ENCODE measurements around the gene CD248.

Gene CD248

DNA sequence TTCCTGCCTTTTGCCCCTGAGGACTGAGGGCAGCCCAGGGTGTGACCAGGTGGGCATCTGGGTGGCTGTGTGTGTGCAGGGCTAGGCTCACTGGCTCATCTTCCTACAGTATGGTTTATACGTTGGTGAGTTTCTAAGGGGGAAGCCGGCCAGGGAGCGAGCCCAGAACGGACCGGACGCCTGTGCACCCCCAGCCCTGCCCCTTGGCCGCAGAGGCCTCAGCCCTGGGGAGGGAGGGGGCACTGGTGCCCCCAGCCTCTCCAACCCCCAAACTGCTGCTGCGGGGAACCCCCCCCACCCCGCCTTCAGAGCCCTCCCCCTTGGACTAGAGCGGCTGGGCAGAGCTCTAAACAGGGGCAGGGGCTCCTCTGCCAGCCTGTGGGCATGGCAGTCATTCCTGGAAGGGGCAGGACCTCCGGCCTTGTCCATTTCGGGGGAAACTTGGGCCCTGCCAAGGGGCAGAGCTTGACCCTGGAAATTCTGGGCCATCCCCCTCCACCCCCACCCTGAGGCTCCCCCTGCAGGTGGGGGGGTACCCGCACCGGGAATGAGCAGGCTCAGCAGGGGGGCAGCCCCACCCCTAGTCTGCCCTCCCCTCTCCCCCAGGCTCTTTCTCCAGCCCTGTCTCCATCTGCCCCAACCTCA lies 33.3 kb downstream of the CD248 start:
- TF ChIP-seq, protein P1, sequence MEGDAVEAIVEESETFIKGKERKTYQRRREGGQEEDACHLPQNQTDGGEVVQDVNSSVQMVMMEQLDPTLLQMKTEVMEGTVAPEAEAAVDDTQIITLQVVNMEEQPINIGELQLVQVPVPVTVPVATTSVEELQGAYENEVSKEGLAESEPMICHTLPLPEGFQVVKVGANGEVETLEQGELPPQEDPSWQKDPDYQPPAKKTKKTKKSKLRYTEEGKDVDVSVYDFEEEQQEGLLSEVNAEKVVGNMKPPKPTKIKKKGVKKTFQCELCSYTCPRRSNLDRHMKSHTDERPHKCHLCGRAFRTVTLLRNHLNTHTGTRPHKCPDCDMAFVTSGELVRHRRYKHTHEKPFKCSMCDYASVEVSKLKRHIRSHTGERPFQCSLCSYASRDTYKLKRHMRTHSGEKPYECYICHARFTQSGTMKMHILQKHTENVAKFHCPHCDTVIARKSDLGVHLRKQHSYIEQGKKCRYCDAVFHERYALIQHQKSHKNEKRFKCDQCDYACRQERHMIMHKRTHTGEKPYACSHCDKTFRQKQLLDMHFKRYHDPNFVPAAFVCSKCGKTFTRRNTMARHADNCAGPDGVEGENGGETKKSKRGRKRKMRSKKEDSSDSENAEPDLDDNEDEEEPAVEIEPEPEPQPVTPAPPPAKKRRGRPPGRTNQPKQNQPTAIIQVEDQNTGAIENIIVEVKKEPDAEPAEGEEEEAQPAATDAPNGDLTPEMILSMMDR (conservative IDR thresholded peaks at IDR 0.05; ENCODE audit: low read depth, low read length) = no peak
- DNase-seq (ENCODE audit: low read depth) = no peak
- no peak overlapping the region for H3K4me3 ChIP-seq (ENCODE audit: low read depth, low read length)

DNA sequence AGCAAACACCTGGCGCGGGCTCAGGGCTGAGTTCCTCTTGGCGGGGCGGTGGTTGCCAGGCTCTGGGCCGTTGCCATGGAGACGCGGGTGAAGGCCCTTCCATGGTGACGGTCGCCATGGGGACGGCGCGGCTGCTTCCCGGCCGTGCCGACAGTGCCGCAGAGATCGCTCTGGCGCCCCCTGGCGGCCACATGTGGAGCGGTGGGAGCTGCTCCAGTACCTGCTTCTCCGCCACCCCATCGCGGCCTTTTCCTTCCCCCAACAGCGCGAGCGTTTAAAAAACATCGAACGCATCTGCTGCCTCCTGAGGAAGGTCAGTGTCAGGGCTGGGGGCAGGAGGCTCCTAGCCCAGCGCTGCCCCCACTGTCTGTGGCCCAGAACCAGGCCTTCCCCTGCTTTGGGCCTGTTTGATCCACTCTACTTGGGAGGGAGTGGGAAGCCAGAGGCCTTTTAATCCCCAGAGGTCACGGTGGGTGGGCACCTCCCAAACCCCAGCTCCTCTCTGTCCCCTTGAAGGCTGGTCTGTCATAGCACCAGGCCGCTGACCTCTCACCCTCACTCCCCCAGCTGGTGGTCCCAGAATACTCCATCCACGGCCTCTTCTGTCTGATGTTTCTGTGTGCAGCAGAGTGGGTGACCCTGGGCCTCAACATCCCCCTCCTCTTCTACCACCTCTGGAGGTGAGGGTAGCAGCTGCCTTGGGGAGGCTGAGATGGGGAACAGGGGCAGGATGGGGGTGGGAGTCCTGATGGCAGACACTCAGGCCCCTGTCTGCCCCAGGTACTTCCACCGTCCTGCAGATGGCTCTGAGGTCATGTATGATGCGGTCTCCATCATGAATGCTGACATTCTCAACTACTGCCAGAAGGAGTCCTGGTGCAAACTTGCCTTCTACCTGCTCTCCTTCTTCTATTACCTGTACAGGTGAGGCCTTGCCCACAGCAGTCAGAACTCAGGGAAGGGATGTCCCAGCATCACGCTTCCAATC lies 34.1 kb downstream of the CD248 start:
- peak; percentile 97 for DNase-seq (ENCODE audit: low read depth)
- TF ChIP-seq, protein P1 (conservative IDR thresholded peaks at IDR 0.05; ENCODE audit: low read depth, low read length) = peak; percentile 90
- H3K4me3 ChIP-seq (ENCODE audit: low read depth, low read length) = no peak overlapping the region

DNA sequence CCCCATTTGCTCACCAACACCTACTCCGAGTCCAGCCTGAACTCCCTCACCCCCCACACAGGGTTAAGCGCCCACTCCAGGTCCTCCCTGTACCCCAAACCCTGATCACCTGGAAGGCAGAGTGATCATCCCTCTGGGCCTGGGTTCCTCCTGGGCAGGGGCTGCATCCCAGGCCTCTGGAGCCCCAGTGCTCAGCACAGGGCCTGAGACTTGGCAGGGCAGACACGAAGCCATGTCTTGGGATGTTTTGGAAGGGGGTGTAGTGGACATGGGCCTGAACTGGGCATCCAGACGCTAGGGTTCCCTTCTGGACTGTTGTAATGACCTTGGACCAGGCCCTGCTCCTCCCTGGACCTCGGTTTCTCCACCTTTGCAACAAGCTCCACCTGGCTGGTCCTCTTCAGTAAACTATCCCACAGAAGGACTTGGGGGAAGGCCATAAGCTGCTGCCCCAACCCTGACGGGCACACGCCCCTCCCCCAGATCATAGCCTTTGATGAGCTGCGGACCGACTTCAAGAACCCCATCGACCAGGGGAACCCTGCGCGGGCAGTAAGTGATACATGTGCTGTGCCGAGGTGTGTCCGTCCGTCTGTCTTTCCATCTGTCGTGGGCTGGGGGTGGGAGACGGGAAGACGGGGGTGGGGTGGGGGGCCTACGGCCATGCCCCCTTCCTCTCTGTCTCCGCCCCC lies 34.9 kb downstream of the CD248 start:
- TF ChIP-seq, protein P1 (conservative IDR thresholded peaks at IDR 0.05; ENCODE audit: low read depth, low read length) = no peak
- H3K4me3 ChIP-seq (ENCODE audit: low read depth, low read length) = no peak overlapping the region
- no peak for DNase-seq (ENCODE audit: low read depth)

DNA sequence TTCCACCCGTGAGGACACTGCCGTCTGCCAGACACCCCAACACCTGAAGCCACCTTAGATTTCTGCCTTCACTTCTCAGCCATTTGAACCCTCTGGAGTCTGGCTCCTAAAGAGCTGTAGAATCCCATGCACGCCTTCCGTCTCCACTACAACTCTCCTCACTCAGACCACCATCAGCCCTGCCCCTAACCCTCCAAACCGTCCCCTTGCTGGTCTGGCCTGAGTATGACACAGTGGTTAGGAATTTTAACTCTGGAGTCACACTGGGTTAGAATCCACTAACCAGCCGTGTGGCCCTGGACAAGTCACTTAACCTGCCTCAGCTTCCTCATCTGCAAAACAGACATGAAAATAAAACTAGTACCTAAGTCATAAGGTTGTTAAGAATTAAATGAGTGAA lies 35.8 kb downstream of the CD248 start:
- TF ChIP-seq, protein P1 (conservative IDR thresholded peaks at IDR 0.05; ENCODE audit: low read depth, low read length) = no peak
- no peak overlapping the region for H3K4me3 ChIP-seq (ENCODE audit: low read depth, low read length)
- DNase-seq (ENCODE audit: low read depth) = no peak

DNA sequence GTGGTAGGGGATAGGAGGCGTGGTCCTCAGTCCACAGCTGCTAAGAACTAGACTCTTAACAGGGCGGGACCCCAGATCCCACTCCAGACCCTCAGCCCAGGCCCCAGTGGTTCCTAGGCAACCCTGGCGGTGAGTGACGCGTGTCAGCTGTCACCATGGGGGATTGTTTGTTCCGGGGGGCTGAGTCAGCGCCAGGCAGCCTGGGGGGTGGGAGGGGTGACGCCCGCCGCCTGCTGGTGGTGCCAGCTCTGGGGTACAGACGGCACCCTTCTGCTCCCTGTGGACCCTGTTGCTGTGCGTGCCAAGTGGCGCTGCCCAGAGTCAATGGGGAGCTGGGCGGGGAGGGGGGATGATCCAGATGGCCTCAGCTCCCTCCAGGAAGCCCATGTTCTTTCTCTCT lies 36.4 kb downstream of the CD248 start:
- H3K4me3 ChIP-seq (ENCODE audit: low read depth, low read length) = no peak overlapping the region
- DNase-seq (ENCODE audit: low read depth) = no peak
- TF ChIP-seq, protein P1 (conservative IDR thresholded peaks at IDR 0.05; ENCODE audit: low read depth, low read length) = no peak

DNA sequence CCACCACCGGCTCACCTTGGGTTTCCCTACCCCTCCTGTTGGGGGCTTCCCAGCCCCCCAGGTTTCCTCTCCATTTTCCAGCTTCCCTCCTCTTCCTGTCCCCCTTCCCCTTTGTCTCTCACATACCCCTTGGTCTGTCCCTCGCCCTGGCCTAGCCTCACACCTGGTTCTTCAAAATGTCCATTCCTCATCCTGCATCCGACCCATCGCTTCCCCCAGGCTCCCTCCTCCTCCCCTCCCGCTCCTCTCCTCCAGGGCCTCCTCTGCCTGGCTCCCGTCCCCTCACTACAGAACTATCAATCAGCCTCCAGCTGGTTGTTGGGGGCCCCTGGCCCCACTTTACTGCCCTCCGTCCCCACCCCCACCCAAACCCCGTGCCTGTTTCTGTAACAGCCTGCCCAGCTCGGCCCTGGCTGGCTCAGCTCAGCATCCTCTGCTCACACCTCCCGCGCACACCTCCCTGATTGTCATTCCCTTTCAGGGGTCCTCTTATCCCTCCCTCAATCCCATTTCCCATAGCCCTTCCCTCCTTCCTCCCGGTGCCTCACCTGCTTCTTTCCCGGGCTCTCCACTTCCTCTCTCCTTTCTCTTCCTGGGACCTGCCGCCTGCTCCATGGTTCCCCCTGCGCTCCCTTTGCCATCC lies 37.6 kb downstream of the CD248 start:
- H3K4me3 ChIP-seq (ENCODE audit: low read depth, low read length) = no peak overlapping the region
- TF ChIP-seq, protein P1 (conservative IDR thresholded peaks at IDR 0.05; ENCODE audit: low read depth, low read length) = no peak
- DNase-seq (ENCODE audit: low read depth) = no peak
